GM19324 (cell line): ENCODE data around the gene DDR2.
"Not testable (repeated sequence)": the region's sequence is repeated elsewhere in the genome, so short reads cannot be mapped to it uniquely, and the experiment has no call there.

ENCODE experiments used
- ATAC-seq: cut with Tn5 transposase; IDR thresholded peaks from one replicate; pipeline ENCODE4 v1.9.1; 2021; ENCODE audit warnings: mild to moderate bottlenecking, moderate library complexity; ENCODE audit not compliant: unreplicated experiment, low FRiP score

The DDR2 gene

DNA sequence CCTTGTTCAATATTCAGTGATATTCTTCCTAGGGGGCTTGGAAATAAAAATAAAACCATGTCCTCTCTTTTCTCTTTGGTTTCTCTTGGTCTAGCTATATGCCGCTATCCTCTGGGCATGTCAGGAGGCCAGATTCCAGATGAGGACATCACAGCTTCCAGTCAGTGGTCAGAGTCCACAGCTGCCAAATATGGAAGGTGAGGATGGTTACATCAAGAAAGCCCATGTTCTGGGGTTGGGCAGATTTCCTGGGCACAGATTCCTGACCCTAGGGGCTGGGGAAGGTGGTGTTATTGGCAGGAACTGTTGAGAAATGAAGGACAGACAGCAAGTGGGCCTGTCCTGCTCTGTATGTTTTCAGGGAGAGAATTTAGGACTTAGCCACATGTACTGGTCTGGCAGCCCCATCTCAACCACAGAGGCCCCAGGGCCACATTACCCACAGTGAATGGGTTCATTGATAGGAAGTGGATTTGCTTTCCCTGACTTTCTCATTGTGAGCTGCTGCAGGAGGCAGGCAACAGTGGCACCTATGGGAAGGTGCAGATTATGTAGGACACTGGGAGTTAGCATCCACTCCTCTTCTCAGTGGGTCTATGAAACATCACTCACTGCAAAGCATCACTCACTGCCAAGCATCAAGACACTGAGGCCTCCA lies 120.9 kb downstream of the DDR2 start:
- no peak for ATAC-seq

DNA sequence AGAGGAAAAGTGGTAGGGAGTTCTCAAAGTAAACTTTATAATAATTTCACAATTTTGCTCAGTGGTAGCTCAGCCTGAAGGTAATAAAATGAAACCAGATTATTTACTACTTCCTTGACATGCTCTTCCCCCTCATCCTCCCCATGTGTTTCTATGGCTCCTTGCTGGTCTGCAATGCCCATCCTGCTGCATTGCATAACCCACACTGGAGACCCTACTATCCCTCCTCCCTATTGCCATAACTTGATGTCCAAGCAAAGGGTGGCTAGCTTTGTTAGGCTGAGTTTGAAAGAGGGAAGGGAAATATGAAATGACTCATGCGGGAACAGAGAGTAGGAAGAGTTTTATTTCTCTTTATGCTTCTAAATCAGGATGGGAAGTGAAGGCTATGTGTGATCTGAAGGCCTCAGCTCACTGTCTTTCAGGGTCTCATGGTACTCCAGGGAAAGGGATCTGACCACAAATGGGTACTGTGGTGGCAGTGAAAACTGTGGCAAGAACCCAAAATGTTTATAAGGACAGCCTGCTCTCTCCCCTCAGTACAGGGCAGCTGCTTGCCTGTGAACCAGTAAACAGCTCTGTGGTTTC lies 121.8 kb downstream of the DDR2 start:
- ATAC-seq, result no peak

DNA sequence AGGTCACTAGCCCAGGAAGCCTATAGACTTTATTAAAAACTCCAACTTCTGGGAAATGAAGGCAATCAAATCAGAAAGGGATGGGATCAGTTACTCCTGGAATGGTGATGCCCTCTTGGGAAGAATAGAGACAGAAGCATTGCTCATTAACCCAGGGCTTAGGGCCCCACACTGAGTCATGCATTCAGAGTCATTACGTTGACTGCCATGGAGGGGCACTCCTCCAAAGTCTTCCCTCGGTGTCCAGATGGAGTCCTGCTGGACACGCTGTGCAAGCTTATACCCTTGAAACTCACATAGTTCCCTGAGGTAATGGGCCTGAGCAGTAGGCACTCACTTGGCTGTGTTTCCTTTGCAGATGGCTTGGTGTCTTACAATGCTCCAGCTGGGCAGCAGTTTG lies 123.0 kb downstream of the DDR2 start:
- no peak for ATAC-seq

DNA sequence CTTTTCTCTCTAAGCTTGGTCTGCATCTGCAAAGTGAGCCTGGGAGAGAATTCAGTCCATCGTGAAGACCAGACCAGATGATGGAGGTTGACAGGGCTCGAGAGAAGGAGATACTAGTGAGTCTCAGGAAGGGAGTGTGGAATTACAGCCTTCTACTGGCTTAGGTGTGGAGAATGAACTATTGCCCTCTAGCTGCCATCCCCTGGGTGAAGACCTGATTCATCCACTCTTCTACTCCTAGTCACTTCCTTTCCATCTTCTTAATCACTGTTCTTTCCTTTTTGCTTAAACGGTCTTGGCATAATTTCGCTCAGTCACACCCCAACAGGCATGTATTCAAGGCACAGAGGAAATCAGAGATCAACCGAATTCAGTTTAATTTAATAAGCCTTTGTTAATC lies 124.3 kb downstream of the DDR2 start:
- no peak for ATAC-seq

DNA sequence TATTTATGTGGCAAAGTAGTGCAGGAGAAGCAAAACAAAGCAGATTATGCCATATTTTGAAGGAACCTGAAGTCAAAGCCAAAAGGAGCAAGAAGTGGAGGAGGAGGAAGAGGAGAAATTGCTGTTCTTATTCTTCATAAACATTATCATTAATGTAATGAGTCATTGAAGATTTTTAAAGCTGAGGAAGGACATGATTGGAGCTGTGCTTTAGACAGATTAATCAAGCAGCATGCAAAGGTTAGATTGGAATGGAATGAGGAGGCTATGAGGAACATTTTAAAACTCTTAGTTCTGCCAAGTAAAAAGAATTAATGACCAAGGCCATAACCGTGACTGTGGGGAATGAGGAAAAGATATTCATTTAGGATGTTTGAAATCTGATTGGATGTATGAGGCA lies 125.2 kb downstream of the DDR2 start:
- ATAC-seq, result no peak

DNA sequence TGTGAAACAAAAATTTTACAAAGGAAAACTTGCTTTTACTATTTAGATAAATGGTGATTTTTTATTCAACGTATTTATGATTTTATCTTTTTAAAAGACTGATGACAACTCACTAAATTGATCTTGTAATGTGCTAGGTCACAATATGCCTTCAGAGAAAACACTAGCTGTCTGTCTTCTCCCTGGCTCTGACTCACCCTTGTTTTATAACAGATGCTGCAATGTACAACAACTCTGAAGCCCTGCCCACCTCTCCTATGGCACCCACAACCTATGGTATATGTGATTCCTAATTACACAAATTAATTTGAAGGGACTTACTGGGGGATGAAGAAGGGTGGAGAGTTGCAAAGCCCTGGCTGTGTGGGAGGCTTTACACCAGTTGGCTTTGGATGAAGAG lies 133.5 kb downstream of the DDR2 start:
- ATAC-seq, result no peak

DNA sequence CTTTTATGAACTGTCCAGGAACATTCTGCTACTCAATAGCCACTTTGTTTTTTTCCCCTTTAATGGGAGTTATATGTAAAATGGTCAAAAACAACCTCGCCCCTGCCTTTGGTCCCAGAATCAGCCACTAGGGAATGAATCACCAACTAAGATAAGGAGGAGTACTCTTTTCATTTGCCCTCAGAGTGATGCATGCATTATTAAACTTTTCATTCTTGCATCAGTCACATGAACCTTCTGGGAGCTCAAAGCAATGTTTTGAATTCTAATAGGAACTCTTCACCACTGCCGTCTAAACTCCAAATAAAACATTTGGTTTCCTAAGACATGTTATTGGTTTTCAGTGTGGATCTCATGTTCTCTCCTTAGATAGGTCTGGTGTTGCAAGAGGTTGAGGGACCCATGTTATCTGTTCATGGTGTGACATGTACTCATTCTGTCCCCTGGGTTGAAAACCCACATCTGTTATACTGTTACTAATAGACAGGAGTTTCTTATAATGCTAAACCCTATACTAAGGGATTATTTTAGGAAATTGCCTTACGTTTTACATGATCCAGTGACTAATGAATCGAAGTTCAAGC lies 140.4 kb downstream of the DDR2 start:
- ATAC-seq, result no peak

DNA sequence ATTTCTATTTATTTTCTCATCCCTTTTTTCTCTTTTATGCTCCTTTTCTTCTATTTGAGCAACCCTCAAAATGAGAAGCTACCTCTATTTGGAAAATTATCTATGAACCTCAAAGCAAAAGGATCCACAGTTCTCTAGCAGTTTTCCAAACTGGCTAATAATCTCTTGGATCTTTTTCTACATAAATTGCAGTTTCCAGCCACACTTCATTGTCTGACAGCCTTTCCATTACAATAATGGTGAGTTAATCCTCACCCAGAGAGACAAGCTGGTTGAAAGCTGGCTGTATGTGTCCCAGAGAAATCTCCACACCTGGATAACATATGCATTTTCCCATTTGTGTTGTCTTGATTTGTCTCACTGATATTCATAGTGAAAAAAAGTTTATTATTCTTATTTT lies 141.7 kb downstream of the DDR2 start:
- ATAC-seq, result no peak

DNA sequence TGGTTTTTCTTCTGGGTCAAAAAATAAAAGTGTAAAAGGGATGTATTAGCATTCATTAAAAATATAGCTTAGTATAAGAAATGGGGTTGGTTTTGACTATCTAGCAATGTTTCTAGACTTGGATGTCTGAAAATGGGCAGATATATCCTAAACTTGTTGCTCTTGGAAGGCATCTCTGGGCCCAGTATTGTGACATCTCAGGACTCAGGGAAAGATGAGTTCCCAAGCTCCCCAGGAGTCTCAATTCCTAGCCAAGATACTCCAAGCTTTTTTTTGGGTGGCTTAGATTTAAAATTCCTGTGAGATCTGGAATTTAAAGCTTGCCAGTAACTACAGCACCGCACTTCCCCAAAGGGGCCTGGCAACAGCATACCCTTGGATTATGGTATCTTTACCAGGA lies 146.8 kb downstream of the DDR2 start:
- ATAC-seq, result no peak

DNA sequence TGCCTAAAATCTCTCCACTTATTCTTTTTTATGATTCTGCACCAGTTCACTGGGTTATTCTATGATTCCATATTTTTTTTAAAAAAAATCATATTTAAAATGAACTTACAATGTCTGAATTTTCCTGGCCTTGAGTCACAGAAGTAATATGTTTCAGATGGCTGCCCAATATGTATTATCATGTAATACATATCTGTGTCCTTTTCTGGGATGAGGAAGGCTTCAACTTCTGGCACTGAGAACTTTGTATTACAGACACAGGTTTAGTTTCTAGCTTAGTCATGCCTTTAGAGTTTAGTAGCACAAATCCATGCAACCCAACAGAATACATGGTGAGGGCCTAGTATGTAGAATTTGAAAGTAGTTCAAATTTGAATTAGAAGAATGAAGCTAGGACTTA lies 150.4 kb downstream of the DDR2 start:
- no peak for ATAC-seq

DNA sequence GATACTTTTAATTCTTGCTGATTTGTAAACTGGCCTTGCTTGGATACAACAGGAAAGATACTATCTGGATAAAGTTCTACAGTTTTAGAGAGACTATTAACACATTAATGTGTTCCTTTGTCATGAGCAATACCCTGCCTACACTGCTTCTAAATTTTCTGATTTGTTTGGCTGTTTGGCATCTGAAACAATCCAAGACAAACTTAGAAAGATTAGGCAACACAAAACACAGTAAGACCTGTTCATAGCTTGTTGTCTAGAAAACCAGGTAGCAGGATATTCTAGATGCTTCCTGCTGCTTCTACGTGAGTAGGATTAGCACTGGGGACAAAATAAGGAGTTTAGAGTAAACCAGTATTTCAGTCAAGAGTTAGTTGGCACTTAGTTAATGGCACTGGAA lies 152.7 kb downstream of the DDR2 start:
- not testable (repeated sequence) for ATAC-seq

DNA sequence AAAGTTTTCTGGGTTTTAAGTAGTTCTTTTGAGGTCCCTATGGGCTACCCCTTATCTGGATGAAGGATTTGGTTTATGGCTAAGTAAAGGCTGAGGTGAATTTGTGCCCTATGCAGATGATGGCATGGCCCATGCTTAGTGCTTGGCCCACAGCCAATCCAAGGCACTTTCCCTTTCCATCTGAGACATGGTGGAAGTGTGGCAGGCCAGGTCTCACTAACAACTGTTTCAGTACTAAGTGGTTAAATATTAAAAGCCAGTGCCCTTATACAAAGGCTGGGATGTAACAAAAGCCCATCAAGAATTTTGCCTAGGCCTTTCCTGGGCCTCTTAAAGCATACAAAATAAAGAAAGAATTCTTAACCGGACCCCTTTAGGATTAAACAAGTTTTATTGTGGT lies 156.5 kb downstream of the DDR2 start:
- ATAC-seq, result not testable (repeated sequence)

DNA sequence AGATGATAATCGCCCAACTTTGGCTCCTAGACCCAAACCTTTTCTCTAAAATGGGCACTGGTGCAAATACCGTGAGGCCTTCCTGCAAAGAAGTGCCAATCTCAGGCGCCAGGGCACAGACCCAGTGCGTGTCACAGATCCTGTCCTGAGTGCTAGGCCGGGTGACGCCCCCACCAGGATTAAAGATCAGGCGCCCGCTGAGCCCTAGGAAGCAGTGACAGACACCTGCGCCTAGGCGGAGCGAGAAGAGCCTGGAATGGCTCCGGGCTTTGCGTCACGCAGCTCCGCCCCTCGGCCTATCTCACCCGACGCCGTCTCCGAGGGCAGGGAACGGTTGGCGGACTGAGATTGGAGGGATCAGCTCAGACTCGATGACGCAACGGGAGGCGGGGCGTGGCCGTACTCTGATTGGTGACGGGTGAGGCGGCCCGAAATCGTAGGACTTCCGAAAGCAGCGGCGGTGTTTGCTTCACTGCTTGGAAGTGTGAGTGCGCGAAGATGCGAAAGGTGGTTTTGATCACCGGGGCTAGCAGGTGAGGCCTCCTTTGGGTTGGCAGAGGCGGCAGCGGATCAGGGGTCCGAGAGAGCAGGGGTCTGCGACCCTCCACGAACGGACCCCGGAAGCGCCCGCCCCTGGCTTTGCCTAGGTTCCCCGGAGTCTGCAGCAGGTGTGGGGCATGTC lies 158.2 kb downstream of the DDR2 start, which contains the start of gene HSD17B7:
TSS of gene HSD17B7 (plus strand) at position 400 of the 682 bp plus-strand sequence. CDS start at position 499, 99 bp downstream.
- peak; percentile 100 for ATAC-seq

DNA sequence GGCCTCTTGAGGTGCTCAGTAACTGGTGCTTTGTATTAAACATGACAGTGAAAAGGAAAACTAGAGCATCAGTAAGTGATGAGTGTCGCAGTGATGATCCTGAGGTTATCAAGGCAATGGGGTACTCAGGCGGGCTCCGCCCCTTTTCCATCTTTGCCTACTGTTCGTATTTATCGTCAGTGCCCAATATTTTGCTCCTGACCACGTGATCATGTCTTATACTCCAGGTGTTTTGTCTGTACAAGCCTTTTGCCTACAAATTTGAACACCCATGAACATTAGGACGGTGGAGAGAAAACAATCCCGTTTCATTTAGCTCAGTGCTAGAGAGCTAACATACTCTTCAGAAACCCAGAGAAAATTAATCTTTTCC lies 158.7 kb downstream of the DDR2 start:
- ATAC-seq, result not testable (repeated sequence)

DNA sequence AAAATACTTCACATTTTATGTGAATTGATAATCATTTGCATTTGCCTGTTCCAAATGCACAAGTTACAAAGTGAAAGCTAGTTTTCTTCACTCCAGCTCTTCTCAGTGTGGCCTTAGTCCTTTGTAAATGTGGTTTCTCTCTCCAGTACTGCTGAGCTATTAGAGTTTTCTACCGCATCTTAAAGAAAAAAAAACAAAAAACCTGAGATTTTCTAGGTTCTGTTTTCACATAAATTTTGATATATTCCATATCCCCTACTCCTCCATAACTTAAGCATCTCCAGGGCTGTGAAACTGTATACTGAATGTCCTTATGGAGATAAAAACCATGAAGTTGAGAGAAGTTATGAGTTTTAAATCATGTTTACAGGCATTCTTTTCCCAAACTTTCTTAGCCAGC lies 162.0 kb downstream of the DDR2 start:
- not testable (repeated sequence) for ATAC-seq

DNA sequence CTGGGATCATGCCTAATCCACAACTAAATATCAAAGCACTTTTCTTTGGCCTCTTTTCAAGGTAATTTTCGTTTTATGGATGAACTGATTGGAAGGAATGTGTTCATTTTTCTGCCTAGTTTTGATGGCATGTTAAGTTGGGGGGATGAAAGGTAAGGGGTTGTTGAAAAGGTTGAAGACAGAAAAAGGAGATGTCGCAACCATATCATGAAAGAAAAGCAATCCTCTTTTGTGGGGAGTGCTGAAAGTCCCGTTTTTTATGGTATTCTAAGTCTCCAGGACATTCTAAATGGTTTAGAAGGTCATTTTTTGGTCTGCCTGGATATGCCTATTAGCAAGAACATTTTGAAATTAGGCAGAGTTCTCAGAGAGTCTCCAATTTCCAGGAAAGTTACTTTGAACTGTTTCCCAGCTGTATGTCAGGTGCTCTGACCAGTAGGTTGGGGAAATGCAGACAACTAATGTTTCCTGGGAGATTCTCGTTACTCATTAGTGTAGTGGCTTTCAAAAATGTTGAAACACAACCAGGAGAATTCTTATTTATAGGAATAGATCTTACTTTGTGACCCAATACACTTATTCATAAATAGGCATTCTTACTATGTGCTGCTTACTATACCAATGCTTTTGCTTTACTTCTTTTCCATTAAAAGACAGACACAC lies 164.5 kb downstream of the DDR2 start:
- not testable (repeated sequence) for ATAC-seq

DNA sequence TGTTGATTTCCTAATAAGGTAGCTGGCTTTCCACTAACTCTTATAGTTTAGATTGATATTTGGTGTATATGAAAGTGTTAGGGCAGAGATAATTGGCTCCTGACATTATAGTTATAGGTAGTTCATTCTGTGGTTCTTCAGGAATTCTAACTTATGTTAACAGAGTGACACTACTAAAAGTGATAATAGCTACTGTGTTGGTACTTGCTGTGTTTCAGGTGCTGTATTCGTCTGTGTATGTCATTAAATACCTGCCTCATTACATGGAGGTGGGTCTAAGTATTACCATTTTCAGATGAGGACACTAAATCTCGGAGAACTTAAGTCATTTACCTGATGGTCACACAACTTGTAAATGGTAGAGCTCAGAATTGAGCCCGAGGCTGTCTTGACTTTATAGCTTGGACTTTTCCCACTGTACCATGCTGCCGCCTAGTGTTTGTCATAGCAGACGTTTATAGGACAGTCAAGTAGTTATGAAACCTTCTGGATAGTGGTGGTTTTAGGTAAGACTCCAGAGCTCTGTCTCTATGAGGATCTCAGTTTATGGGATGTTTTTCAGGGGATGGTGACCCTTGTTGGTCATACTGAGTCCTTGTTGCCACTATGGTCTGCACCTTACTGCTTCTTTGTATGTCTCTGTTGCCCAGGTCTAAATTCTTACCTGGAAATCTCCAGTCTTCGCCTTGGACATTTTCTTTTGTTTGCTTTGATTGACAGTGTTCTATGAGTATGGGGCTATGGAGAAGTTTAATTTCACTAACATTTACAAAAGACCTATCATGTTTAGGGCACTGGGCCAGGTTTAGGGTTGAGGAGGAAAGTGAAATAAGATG lies 167.9 kb downstream of the DDR2 start:
- ATAC-seq, result not testable (repeated sequence)

DNA sequence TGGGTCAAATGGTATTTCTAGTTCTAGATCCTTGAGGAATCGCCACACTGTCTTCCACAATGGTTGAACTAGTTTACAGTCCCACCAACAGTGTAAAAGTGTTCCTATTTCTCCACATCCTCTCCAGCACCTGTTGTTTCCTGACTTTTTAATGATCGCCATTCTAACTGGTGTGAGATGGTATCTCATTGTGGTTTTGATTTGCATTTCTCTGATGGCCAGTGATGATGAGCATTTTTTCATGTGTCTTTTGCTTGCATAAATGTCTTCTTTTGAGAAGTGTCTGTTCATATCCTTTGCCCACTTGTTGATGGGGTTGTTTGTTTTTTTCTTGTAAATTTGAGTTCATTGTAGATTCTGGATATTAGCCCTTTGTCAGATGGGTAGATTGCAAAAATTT lies 175.2 kb downstream of the DDR2 start:
- ATAC-seq, result not testable (repeated sequence)

DNA sequence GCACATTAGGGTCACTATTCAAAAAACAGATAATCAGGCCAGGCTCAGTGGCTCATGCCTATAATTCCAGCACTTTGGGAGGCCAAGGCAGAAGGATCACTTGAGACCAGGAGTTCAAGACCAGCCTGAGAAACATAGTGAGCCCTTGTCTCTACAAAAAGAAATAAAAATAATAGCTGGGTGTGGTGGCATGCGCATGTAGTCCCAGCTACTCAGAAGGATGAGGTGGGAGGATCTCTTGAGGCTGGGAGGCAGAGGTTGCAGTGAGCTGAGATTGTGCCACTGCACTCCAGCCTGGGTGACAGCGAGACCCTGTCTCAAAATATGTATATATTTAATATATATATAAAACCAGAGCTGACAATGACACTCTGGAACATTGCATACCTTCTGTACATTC lies 180.1 kb downstream of the DDR2 start:
- not testable (repeated sequence) for ATAC-seq

DNA sequence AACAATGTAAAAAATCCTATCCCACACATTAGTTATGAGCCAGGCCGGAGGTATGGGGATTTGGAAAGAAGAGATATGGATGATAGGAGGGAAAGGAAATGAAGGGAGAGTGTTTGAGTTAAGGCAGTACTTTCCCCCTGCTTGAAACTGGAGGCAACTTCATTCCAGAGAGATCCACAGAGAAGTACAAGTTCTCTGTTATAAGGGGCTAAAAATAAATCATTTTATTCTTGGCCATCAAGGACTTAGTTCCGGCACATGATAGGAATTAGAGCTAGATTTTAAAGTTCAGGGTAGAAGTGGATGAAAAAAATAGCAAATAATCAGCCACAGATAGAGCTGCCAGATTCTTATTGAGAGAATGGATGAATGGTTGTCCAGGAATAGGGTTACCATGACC lies 185.9 kb downstream of the DDR2 start:
- ATAC-seq, result not testable (repeated sequence)
